HG03558 (cell line): ENCODE measurements around the gene GLT8D1.
A peak's percentile ranks its signal among the peaks of the same experiment; 100 is the strongest.

ENCODE experiments used
- ATAC-seq: cut with Tn5 transposase; IDR thresholded peaks from one replicate; pipeline ENCODE4 v1.9.1; 2021; ENCODE audit warnings: moderate number of reproducible peaks; ENCODE audit not compliant: unreplicated experiment; ENCODE audit errors: extremely low read depth

The GLT8D1 gene

GRCh38 chr3:52714335-52715302 is 9.0 kb upstream of the GLT8D1 start:
- no peak for ATAC-seq

- ATAC-seq: no peak
Observed at GRCh38 chr3:52712291-52713212, 7.0 kb upstream of the GLT8D1 start.

- no peak for ATAC-seq
Observed at GRCh38 chr3:52710512-52710911, 4.9 kb upstream of the GLT8D1 start.

- ATAC-seq: no peak
Observed at GRCh38 chr3:52707585-52707984, 2.0 kb upstream of the GLT8D1 start.

- no peak for ATAC-seq
Observed at GRCh38 chr3:52705438-52705687, 228 bp downstream of the GLT8D1 start.

- no peak for ATAC-seq
Observed at GRCh38 chr3:52704611-52705437, 767 bp downstream of the GLT8D1 start.

GRCh38 chr3:52703341-52703740 is 2.2 kb downstream of the GLT8D1 start:
- no peak for ATAC-seq

GRCh38 chr3:52697632-52697965 is 8.0 kb downstream of the GLT8D1 start:
- ATAC-seq: no peak

- no peak for ATAC-seq
Observed at GRCh38 chr3:52696830-52697631, 8.6 kb downstream of the GLT8D1 start.

GRCh38 chr3:52695798-52696671 is 9.6 kb downstream of the GLT8D1 start:
- ATAC-seq: no peak

GRCh38 chr3:52694528-52695189 is 10.9 kb downstream of the GLT8D1 start:
- ATAC-seq: no peak

- no peak for ATAC-seq
Observed at GRCh38 chr3:52693071-52693470, 12.5 kb downstream of the GLT8D1 start.

- no peak for ATAC-seq
Observed at GRCh38 chr3:52690560-52690959, 15.0 kb downstream of the GLT8D1 start.

GRCh38 chr3:52689151-52689550 is 16.4 kb downstream of the GLT8D1 start:
- no peak for ATAC-seq

- ATAC-seq: no peak
Observed at GRCh38 chr3:52688266-52688665, 17.3 kb downstream of the GLT8D1 start.

GRCh38 chr3:52685709-52686691 is 19.6 kb downstream of the GLT8D1 start, which contains the start of the genes GNL3 and PBRM1:
TSS of gene GNL3 (plus strand) at chr3:52686032. CDS start at chr3:52686093, 61 bp downstream.
TSS of gene PBRM1 (minus strand) at chr3:52685913.
- ATAC-seq: peak; percentile 50

GRCh38 chr3:52685285-52685708 is 20.3 kb downstream of the GLT8D1 start:
- ATAC-seq: peak; percentile 40
